GM12891 (cell line): ENCODE data around the gene FZR1.

Experiments used
- PAX5 ChIP-seq: IDR thresholded peaks from 2 replicates; pipeline ENCODE4 v1.6.1; 2011; ENCODE audit warnings: low read length, moderate library complexity, mild to moderate bottlenecking; ENCODE audit not compliant: insufficient read depth, severe bottlenecking
- POLR2A ChIP-seq: IDR thresholded peaks from 2 replicates; pipeline ENCODE4 v1.6.1; 2011; ENCODE audit warnings: low read depth, low read length, control low read depth
- POLR2AphosphoS5 ChIP-seq: IDR thresholded peaks from 2 replicates; pipeline ENCODE4 v1.6.1; 2011; ENCODE audit warnings: low read depth, low read length, control low read depth
- POU2F2 ChIP-seq: IDR thresholded peaks from 2 replicates; pipeline ENCODE4 v1.6.1; 2011; ENCODE audit warnings: low read depth, mild to moderate bottlenecking, control low read depth, low read length, moderate library complexity
- TAF1 ChIP-seq: IDR thresholded peaks from 2 replicates; pipeline ENCODE4 v1.6.1; 2011; ENCODE audit warnings: low read depth, low read length, control low read depth

GRCh38 chr19:3545669-3546034 lies 39.5 kb downstream of the FZR1 start:
- TF ChIP-seq POLR2AphosphoS5, result no peak
- no peak for TF ChIP-seq POLR2A
- no peak for TF ChIP-seq TAF1
- no peak for TF ChIP-seq POU2F2
- no peak for TF ChIP-seq PAX5
